OCI-LY3 (cell line): ENCODE data around the gene P3H2.

Experiments used
- EZH2phosphoT487 ChIP-seq: fragments of 200-600 bp; shearing (Covaris generic); IDR thresholded peaks from 2 replicates; pipeline ENCODE4 v1.6.1; 2018; ENCODE audit warnings: antibody characterized with exemption, mixed run types, low read depth
- TF ChIP-seq, protein P1 (sequence below): fragments of 200-600, 300-600 bp; sonication (generic); IDR thresholded peaks from 2 replicates; pipeline ENCODE4 v1.5.1; 2014; ENCODE audit warnings: antibody characterized with exemption, low read length, low read depth

DNA sequence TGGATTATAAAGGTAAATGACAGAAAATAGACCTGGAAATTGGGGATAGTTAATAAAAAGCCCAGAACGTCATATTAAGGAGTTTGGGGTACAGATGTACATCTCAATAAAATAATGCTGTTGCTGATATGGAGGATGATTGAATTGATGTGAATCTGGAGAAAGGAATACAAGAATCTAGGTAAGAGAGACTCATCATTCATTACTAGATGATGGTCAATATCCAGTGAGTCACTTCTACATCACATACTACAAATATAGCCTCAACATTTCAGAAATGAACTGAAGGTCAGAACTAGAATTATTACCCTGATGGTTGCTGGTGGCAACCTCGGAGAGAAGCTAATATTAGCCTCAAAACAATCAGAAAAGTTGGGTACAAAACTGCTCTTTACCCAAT is 37.6 kb upstream of the P3H2 start:
- TF ChIP-seq, protein P1, sequence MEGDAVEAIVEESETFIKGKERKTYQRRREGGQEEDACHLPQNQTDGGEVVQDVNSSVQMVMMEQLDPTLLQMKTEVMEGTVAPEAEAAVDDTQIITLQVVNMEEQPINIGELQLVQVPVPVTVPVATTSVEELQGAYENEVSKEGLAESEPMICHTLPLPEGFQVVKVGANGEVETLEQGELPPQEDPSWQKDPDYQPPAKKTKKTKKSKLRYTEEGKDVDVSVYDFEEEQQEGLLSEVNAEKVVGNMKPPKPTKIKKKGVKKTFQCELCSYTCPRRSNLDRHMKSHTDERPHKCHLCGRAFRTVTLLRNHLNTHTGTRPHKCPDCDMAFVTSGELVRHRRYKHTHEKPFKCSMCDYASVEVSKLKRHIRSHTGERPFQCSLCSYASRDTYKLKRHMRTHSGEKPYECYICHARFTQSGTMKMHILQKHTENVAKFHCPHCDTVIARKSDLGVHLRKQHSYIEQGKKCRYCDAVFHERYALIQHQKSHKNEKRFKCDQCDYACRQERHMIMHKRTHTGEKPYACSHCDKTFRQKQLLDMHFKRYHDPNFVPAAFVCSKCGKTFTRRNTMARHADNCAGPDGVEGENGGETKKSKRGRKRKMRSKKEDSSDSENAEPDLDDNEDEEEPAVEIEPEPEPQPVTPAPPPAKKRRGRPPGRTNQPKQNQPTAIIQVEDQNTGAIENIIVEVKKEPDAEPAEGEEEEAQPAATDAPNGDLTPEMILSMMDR = no peak
- no peak for TF ChIP-seq EZH2phosphoT487
